H1 (cell line): ENCODE data around the gene GSKIP. TPM values are rescaled to one million over a fixed set of nuclear protein-coding genes. Genes with fewer than 3 reads are reported as not detected.

ENCODE experiments used
- BRCA1 ChIP-seq: IDR thresholded peaks from 2 replicates; pipeline ENCODE4 v1.6.1; 2012; ENCODE audit warnings: low read depth, low read length, improper control_type of control experiment
- polyA plus RNA-seq, 7 experiments: library from polyadenylated mRNA; depleted of rRNA in 3 of 7; stranded (reverse) in 5 of 7; unstranded in 2 of 7; fragments of >200 nt in 5 of 7; fragments of 200-250 nt in 2 of 7; gene quantifications; 1 replicate in 5 of 7; 2 replicates in 1 of 7; 4 replicates in 1 of 7; pipeline versions ENCODE4 v1.2.1 to v1.2.3, GENCODE V29; 2011 to 2013; ENCODE audit warnings: missing spikeins in 2 of 7, mixed read lengths in 2 of 7
- total RNA-seq: library from RNA; stranded (reverse); fragmentation: NEBNext Ultra II Directional; extraction: Animal tissue kit (Norgen Biotek cat#: 25700); gene quantifications from 2 replicates; pipeline ENCODE4 v1.2.1, GENCODE V29; 2021
- TF ChIP-seq, protein P1 (sequence below): IDR thresholded peaks from 2 replicates; pipeline ENCODE4 v1.6.1; 2012; ENCODE audit warnings: inconsistent platforms
- TF ChIP-seq, protein P2 (sequence below): IDR thresholded peaks from 2 replicates; pipeline ENCODE4 v1.6.1; 2012; ENCODE audit warnings: low read length, inconsistent platforms

The GSKIP gene
- total and polyA plus RNA-seq, 2 of the 8 experiments (the other 6 are each of a cell fraction or from before 2014, with no cell fraction given), result 20.3 to 37.1 TPM

- TF ChIP-seq, protein P1, sequence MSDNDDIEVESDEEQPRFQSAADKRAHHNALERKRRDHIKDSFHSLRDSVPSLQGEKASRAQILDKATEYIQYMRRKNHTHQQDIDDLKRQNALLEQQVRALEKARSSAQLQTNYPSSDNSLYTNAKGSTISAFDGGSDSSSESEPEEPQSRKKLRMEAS, result no peak
- TF ChIP-seq, protein P2, sequence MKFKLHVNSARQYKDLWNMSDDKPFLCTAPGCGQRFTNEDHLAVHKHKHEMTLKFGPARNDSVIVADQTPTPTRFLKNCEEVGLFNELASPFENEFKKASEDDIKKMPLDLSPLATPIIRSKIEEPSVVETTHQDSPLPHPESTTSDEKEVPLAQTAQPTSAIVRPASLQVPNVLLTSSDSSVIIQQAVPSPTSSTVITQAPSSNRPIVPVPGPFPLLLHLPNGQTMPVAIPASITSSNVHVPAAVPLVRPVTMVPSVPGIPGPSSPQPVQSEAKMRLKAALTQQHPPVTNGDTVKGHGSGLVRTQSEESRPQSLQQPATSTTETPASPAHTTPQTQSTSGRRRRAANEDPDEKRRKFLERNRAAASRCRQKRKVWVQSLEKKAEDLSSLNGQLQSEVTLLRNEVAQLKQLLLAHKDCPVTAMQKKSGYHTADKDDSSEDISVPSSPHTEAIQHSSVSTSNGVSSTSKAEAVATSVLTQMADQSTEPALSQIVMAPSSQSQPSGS, result no peak
- no peak for TF ChIP-seq BRCA1
- TF ChIP-seq, all 59 proteins: peak for 0
These were observed 57.9 kb downstream of the GSKIP start (continued) for GRCh38 chr14:96421236-96421635.
